Right forelimb (tissue), 1 donor: ENCODE results near the gene SSBP4.
A peak's percentile ranks its signal among the peaks of the same experiment; 100 is the strongest.
"Not testable (repeated sequence)": the region's sequence is repeated elsewhere in the genome, so short reads cannot be mapped to it uniquely, and the experiment has no call there.

Source experiments
- DNase-seq: peaks from one replicate; pipeline ENCODE4 v3.0.0-alpha.2; 2018

The SSBP4 gene

DNA sequence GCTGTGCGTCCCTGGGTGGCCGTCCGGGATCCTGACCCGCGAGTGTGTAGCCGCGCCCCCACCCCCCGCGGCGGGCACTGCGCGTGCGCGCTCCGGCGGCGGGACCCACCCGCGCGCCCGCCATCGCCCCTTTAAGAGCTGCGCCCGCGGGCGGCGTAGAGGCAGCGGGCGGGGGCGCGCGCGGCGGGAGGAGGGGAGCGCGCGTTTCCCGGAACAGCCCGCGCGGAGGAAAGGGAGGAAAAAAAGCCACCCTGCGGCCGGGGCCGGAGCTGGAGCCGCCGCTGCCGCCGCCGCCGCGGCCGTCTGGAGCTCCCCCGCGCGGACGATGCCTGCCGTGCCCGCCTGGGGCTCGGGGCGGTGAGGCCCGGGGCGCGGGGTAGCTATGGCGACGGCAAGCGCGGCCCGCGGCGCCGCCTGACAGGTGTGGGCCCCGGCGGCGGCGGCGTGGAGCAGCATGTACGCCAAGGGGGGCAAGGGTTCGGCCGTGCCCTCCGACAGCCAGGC is at the start of gene SSBP4:
Gene SSBP4, plus strand, starts transcription at position 204 of the 504 bp plus-strand sequence. Its CDS starts 251 bp downstream, at position 455.
- DNase-seq, result peak; percentile 89

- no peak for DNase-seq
These were observed 45.7 kb upstream of the SSBP4 start for GRCh38 chr19:18373407-18373891.

- DNase-seq, result peak; percentile 82
These were observed 45.1 kb upstream of the SSBP4 start for GRCh38 chr19:18373892-18374629.

DNA sequence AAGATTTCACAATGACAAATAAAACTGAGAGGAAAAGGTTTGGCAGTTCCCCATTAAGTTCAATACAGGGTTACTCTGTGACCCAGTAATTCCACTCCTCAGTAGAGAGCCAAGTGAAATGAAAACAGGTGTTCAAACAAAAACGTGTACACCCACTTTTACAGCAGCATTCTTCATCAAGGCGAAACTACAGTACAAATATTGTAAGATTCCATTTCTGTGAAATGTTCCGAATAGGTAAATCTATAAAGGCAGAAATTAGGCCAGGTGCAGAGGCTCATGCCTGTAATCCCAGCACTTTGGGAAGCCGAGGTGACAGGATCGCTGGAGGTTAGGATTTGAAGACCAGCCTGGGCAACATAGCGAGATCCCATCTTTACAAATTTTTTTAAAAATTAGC is 42.2 kb upstream of the SSBP4 start:
- no peak for DNase-seq

DNA sequence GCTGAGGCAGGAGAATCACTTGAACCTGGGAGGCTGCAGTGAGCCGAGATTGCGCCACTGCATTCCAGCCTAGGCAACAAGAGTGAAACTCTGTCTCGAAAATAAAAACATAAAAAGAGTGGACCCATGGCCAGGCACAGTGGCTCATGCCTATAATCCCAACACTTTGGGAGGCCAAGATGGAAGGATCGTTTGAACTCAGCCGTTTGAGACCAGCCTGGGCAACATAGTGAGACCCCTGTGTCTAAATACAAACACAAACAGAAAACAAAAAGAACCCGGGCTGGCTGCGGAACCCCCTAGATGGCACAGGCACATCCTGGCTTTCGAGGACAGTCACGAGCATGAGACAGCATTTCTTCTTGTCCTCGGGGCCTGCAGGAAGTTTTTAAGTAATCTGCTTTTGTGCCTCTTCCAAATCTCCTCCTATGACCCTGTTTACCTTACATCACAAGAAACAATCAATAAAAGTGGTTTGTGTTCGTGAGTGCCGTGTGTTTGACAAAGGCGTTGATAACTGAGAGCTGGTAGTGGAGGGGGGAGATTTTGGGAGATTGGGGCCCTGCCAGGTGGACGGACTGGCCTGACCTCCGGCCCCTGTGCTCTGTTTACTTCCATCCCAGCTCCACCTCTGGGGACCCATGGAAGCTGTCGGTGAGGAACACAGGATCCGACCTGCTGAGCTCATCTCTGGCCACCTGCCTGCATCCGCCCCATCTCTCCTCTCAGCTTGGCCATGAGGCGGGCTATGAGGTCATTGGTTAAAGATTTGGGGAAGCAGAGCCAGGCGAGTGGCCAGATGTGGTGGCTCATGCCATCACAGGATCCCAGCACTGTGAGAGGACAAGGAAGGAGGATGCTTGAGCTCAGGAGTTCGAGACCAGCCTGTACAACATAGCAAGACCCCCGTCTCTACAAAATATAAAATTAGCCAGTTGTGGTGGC is 39.1 kb upstream of the SSBP4 start:
- DNase-seq, result peak; percentile 83

DNA sequence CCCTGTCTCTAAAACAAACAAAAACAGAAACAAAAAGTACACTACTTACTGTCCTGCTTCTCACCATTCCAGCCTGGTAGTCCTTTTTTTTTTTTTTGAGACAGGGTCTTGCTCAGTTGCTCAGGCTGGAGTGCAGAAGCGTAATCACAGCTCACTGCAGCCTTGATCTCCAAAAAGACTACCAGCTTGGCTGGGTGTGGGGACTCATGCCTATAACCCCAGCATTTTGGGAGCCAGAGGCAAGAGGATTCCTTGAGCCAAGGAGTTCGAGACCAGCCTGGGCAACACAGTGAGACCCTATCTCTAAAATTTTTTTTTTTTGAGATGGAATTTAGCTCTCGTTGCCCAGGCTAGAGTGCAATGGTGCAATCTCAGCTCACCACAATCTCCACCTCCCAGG is 38.4 kb upstream of the SSBP4 start:
- no peak for DNase-seq

- not testable (repeated sequence) for DNase-seq
These were observed 35.6 kb upstream of the SSBP4 start for GRCh38 chr19:18383622-18384021.

DNA sequence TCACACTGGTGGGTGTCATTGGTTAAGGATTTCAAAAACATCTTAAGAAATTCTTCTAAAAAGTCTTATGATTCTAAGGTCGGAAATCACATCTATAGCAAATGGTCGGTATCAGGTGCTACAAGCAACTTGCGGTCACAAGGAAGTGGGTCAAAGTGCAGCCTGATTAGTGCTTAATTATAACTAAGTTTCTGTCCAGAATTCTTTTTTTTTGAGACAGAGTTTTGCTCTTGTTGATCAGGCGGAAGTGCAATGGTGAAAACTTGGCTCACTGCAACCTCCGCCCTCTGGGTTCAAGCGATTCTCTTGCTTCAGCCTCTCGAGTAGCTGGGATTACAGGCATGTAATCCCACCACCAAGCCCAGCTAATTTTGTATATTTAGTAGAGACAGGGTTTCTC is 34.4 kb upstream of the SSBP4 start:
- DNase-seq, result no peak

DNA sequence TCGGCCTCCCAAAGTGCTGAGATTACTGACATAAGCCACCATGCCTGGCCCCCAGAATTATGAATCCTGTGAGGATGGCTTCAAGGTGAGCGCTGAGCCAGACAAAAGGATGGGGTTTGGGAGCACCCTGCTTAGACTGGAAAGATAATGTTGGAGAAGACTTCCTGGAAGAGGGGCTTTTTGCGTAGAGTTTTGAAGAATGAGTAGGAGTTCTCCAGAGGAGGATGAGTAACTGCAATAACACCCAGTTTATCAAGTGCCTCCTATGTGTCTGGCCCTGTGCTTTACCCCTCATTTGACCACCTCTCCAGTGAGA is 33.9 kb upstream of the SSBP4 start:
- DNase-seq, result no peak

DNA sequence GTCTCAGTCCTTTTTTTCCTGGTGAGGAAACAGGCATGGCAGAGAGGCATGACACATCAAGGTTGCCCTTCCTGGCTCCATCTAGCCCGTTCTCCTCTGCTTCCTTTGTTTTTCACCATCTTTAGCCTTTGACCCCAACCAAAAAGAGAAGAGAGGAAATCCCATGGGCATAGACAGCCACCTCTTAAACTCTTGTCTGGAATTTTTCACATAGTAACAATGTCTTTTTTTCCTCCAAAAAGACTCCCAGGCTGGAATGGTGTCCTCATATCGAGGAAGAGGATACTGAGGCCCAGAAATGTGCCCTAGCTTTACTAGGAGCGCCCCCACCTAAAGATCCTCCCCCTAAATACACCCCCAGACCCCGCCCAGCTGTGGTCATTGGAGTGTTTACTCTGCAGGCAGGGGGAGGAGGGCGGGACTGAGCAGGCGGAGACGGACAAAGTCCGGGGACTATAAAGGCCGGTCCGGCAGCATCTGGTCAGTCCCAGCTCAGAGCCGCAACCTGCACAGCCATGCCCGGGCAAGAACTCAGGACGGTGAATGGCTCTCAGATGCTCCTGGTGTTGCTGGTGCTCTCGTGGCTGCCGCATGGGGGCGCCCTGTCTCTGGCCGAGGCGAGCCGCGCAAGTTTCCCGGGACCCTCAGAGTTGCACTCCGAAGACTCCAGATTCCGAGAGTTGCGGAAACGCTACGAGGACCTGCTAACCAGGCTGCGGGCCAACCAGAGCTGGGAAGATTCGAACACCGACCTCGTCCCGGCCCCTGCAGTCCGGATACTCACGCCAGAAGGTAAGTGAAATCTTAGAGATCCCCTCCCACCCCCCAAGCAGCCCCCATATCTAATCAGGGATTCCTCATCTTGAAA is 33.3 kb upstream of the SSBP4 start, which contains the start of gene GDF15:
Gene GDF15, plus strand, starts transcription at position 484 of the 868 bp plus-strand sequence. Its CDS starts 32 bp downstream, at position 516.
- DNase-seq, result no peak

DNA sequence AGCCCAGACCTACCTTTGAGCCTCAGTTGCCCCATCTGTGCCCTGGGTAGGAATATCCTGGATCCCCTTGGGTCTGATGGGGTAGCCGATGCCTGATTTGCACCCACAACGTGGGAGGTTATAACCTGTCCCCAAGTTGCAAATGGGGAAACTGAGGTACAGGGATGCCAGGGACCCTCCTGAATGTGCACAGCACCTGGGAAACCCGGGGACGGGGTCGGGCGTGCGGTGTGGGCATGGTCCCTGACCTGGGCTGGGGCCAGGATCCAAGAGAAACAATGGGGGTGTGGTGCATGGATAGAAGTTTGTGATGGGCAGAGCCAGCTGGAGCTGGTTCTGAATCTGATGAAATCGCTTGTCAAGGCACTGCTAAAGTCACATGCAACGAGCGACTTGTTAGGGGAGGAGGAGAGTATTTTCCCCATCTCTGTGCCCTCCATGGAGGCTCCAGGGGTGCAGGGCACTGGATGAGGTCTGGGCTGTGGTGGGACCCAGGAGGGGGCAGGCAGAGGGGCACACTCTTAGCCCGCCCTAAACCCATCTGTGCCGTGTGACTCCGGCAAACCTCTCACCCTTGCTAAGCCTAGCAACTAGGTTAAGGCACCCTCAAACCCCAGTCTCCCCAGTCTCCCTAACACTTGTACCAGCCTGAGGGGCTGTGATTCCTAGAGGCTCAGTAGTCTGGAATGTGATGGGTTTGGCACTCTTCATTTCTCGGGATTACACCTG is 32.5 kb upstream of the SSBP4 start:
- DNase-seq, result no peak

GRCh38 chr19:18388100-18388959 is 30.9 kb upstream of the SSBP4 start:
- peak; percentile 88 for DNase-seq

DNA sequence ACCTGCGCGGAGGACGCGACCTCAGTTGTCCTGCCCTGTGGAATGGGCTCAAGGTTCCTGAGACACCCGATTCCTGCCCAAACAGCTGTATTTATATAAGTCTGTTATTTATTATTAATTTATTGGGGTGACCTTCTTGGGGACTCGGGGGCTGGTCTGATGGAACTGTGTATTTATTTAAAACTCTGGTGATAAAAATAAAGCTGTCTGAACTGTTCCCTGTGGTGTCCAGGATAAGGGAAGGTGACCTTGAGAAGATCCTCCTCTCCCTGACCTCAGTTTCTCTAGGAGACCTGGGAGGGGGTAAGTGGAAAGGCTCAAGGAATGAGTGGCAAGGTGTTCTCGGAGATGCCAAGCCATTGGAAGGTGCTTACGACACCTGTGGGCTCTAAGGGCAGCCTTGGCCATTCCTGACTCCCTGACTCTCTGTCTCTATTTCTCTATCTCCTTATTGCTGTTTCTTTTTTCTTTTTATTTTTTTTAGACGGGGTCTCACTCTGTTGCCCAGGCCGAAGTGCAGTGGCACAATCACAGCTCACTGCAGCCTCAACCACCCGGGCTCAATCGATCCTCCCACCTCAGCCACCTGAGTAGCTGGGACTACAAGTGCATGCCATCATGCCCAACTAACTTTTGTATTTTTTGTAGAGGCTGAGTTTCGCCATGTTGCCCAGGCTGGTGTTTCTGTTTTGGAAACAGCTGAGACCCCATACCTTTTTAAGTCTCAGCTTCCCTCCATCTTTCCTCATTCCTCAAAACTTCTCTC is 30.1 kb upstream of the SSBP4 start:
- no peak for DNase-seq

DNA sequence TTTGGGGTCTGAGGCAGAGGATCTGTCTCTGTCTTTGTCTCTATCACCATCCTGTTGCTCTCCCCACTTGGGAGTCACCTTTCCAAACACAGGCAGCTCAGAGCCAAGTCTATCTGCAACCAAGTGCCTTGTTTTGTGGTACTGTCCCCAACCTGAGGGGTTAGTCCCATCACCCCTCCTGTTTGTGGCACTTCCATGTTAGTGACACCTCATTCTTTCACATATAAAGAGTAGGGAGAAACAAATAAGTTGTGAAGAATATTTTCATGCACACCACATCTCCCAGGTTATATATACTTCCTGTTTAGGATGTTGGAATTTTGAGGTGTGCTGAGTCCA is 29.5 kb upstream of the SSBP4 start:
- no peak for DNase-seq

GRCh38 chr19:18390065-18390907 is 28.9 kb upstream of the SSBP4 start:
- DNase-seq, result no peak

- no peak for DNase-seq
These were observed 27.6 kb upstream of the SSBP4 start for GRCh38 chr19:18391509-18392075.

- no peak for DNase-seq
These were observed 26.8 kb upstream of the SSBP4 start for GRCh38 chr19:18392417-18392816.

DNA sequence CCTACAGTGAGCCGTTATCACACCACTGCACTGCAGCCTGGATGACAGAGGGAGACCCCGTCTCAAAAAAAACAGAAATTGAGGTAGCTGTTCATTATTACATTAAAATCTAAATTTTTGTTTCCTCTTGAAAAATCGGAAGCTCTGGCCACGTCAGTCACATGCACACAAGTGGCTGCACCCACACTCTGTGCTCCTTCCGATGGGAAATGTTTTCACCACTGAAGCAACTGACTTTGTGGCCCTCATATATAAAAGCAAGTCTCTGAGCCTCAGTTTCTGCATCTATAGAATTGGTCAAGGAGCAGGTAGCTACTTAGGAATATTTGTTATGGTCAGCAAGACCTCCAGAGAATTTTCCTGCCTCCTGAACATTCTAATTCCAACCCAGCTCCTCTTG is 26.3 kb upstream of the SSBP4 start:
- no peak for DNase-seq

DNA sequence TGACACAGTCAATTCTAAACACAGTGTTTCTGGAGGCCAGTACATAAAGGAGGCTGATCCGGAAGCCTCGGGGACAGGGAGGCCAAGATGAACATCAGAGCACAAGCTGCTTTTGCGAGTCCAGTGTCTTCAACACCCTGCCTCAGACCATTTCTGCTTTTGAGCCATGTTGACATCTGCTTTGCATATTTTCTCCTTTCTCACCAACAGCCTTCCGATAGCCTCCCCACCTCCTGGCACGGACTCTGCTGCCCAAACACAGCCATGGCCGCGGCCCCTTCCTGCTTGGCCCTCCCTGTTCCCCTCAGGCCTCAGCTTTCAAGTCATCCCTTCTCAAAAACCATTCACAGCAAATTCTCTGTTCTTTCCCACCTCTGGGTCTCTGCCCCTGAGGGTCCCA is 25.4 kb upstream of the SSBP4 start:
- no peak for DNase-seq
